GM18498 (cell line): Measurements from ENCODE around the gene DYSF.

Experiments
- ATAC-seq: cut with Tn5 transposase; IDR thresholded peaks from one replicate; pipeline ENCODE4 v1.9.1; 2021; ENCODE audit warnings: mild to moderate bottlenecking, moderate library complexity; ENCODE audit not compliant: unreplicated experiment

Gene DYSF

GRCh38 chr2:71521436-71521950 is 68.1 kb downstream of the DYSF start:
- ATAC-seq: no peak

GRCh38 chr2:71524476-71524875 is 71.1 kb downstream of the DYSF start:
- no peak for ATAC-seq

GRCh38 chr2:71526141-71526540 is 72.8 kb downstream of the DYSF start:
- ATAC-seq: no peak

- no peak for ATAC-seq
Measured at GRCh38 chr2:71526975-71527374, 73.6 kb downstream of the DYSF start.

- ATAC-seq: no peak
Measured at GRCh38 chr2:71528131-71528591, 74.8 kb downstream of the DYSF start.

- no peak for ATAC-seq
Measured at GRCh38 chr2:71528749-71529148, 75.4 kb downstream of the DYSF start.

- ATAC-seq: no peak
Measured at GRCh38 chr2:71530211-71530610, 76.8 kb downstream of the DYSF start.

- ATAC-seq: no peak
Measured at GRCh38 chr2:71530641-71531332, 77.4 kb downstream of the DYSF start.

- ATAC-seq: no peak
Measured at GRCh38 chr2:71531522-71532047, 78.2 kb downstream of the DYSF start.

- ATAC-seq: no peak
Measured at GRCh38 chr2:71532327-71532726, 79.0 kb downstream of the DYSF start.

GRCh38 chr2:71534201-71534600 is 80.8 kb downstream of the DYSF start:
- no peak for ATAC-seq

- ATAC-seq: no peak
Measured at GRCh38 chr2:71534826-71535225, 81.5 kb downstream of the DYSF start.

- no peak for ATAC-seq
Measured at GRCh38 chr2:71535526-71535925, 82.2 kb downstream of the DYSF start.

- ATAC-seq: no peak
Measured at GRCh38 chr2:71536226-71536671, 82.9 kb downstream of the DYSF start.

- ATAC-seq: no peak
Measured at GRCh38 chr2:71538241-71538640, 84.9 kb downstream of the DYSF start.

GRCh38 chr2:71538656-71539265 is 85.4 kb downstream of the DYSF start:
- ATAC-seq: no peak

- ATAC-seq: no peak
Measured at GRCh38 chr2:71540818-71541217, 87.5 kb downstream of the DYSF start.

- ATAC-seq: no peak
Measured at GRCh38 chr2:71544919-71545571, 91.7 kb downstream of the DYSF start.

GRCh38 chr2:71545572-71546274 is 92.4 kb downstream of the DYSF start:
- peak; percentile 82 for ATAC-seq

GRCh38 chr2:71546275-71546638 is 92.9 kb downstream of the DYSF start:
- ATAC-seq: no peak

GRCh38 chr2:71546777-71547281 is 93.5 kb downstream of the DYSF start:
- no peak for ATAC-seq
